ENCODE data around the gene IQCK.

IQCK gene

GRCh38 chr16:19844945-19845641, 127.0 kb downstream of the IQCK start:
- H3K4me3 ChIP-seq (ENCODE audit: severe bottlenecking): no peak overlapping the region
- DNase-seq (ENCODE audit: low spot score) (no peak), ATAC-seq (ENCODE audit: low read depth) (no peak)
- H3K9me3 ChIP-seq (ENCODE audit: severe bottlenecking): no peaks in the 10 kb centered on the region
- H3K4me1 ChIP-seq (ENCODE audit: insufficient read depth, poor library complexity, severe bottlenecking): no peaks in the 10 kb centered on the region
- no peak overlapping the region for H3K27ac ChIP-seq (ENCODE audit: poor library complexity, severe bottlenecking)
- no peaks in the 10 kb centered on the region for H3K27me3 ChIP-seq (ENCODE audit: insufficient read depth, poor library complexity, severe bottlenecking)
- H3K36me3 ChIP-seq (ENCODE audit: low read depth): no peaks in the 10 kb centered on the region
- TF ChIP-seq CTCF (IDR thresholded peaks at IDR 0.05; ENCODE audit: poor library complexity, severe bottlenecking): no peak

- ATAC-seq (ENCODE audit: low read depth): no peak
- H3K27ac ChIP-seq (ENCODE audit: poor library complexity, severe bottlenecking): no peak overlapping the region
- H3K27me3 ChIP-seq (ENCODE audit: insufficient read depth, poor library complexity, severe bottlenecking): no peaks in the 10 kb centered on the region
- no peak for TF ChIP-seq CTCF (IDR thresholded peaks at IDR 0.05; ENCODE audit: poor library complexity, severe bottlenecking)
- H3K36me3 ChIP-seq (ENCODE audit: low read depth): no peaks in the 10 kb centered on the region
- DNase-seq (ENCODE audit: low spot score): no peak
- H3K4me3 ChIP-seq (ENCODE audit: severe bottlenecking): no peak overlapping the region
- no peaks in the 10 kb centered on the region for H3K9me3 ChIP-seq (ENCODE audit: severe bottlenecking)
- no peaks in the 10 kb centered on the region for H3K4me1 ChIP-seq (ENCODE audit: insufficient read depth, poor library complexity, severe bottlenecking)
Measured at GRCh38 chr16:19846436-19846835, 128.4 kb downstream of the IQCK start.

GRCh38 chr16:19848756-19849155, 130.7 kb downstream of the IQCK start:
- Histone ChIP-seq H3K4me3 (ENCODE audit: severe bottlenecking) (no peak overlapping the region), H3K4me1 (ENCODE audit: insufficient read depth, poor library complexity, severe bottlenecking) (no peaks in the 10 kb centered on the region), H3K9me3 (ENCODE audit: severe bottlenecking) (no peaks in the 10 kb centered on the region), H3K27me3 (ENCODE audit: insufficient read depth, poor library complexity, severe bottlenecking) (no peaks in the 10 kb centered on the region), H3K36me3 (ENCODE audit: low read depth) (no peaks in the 10 kb centered on the region), H3K27ac (ENCODE audit: poor library complexity, severe bottlenecking) (no peak overlapping the region)
- ATAC-seq (ENCODE audit: low read depth) (no peak), DNase-seq (ENCODE audit: low spot score) (no peak)
- no peak for TF ChIP-seq CTCF (IDR thresholded peaks at IDR 0.05; ENCODE audit: poor library complexity, severe bottlenecking)

- Histone ChIP-seq H3K27me3 (ENCODE audit: insufficient read depth, poor library complexity, severe bottlenecking) (no peaks in the 10 kb centered on the region), H3K27ac (ENCODE audit: poor library complexity, severe bottlenecking) (no peak overlapping the region), H3K4me1 (ENCODE audit: insufficient read depth, poor library complexity, severe bottlenecking) (no peaks in the 10 kb centered on the region), H3K36me3 (ENCODE audit: low read depth) (no peaks in the 10 kb centered on the region), H3K4me3 (ENCODE audit: severe bottlenecking) (no peak overlapping the region), H3K9me3 (ENCODE audit: severe bottlenecking) (no peaks in the 10 kb centered on the region)
- no peak for ATAC-seq (ENCODE audit: low read depth)
- no peak for TF ChIP-seq CTCF (IDR thresholded peaks at IDR 0.05; ENCODE audit: poor library complexity, severe bottlenecking)
- no peak for DNase-seq (ENCODE audit: low spot score)
Measured at GRCh38 chr16:19850131-19850817, 132.2 kb downstream of the IQCK start.

GRCh38 chr16:19851476-19851875, 133.4 kb downstream of the IQCK start:
- Histone ChIP-seq H3K27ac (ENCODE audit: poor library complexity, severe bottlenecking) (no peak overlapping the region), H3K36me3 (ENCODE audit: low read depth) (no peaks in the 10 kb centered on the region), H3K4me3 (ENCODE audit: severe bottlenecking) (no peak overlapping the region), H3K4me1 (ENCODE audit: insufficient read depth, poor library complexity, severe bottlenecking) (no peaks in the 10 kb centered on the region), H3K27me3 (ENCODE audit: insufficient read depth, poor library complexity, severe bottlenecking) (no peaks in the 10 kb centered on the region), H3K9me3 (ENCODE audit: severe bottlenecking) (no peaks in the 10 kb centered on the region)
- no peak for TF ChIP-seq CTCF (IDR thresholded peaks at IDR 0.05; ENCODE audit: poor library complexity, severe bottlenecking)
- ATAC-seq (ENCODE audit: low read depth) (no peak), DNase-seq (ENCODE audit: low spot score) (no peak)

Measured in RWPE2 (cell line).